RPMI8226 (cell line): Measurements from ENCODE around the gene NUDT3.
A peak's percentile ranks its signal among the peaks of the same experiment; 100 is the strongest.

Experiments
- DNase-seq: peaks from one replicate; pipeline ENCODE4 v3.0.0-alpha.2; 2015

Gene NUDT3

GRCh38 chr6:34317882-34318498 lies 74.5 kb downstream of the NUDT3 start:
- peak; percentile 39 for DNase-seq

GRCh38 chr6:34317172-34317477 lies 75.3 kb downstream of the NUDT3 start:
- DNase-seq = peak; percentile 73

- peak; percentile 49 for DNase-seq
These were observed 75.9 kb downstream of the NUDT3 start for GRCh38 chr6:34316431-34317171.

GRCh38 chr6:34315780-34316179 lies 76.7 kb downstream of the NUDT3 start:
- peak; percentile 56 for DNase-seq

- DNase-seq = no peak
These were observed 77.2 kb downstream of the NUDT3 start for GRCh38 chr6:34315256-34315655.

GRCh38 chr6:34312259-34312658 lies 80.2 kb downstream of the NUDT3 start:
- no peak for DNase-seq

GRCh38 chr6:34310817-34311216 lies 81.7 kb downstream of the NUDT3 start:
- no peak for DNase-seq

GRCh38 chr6:34308483-34308882 lies 84.0 kb downstream of the NUDT3 start:
- no peak for DNase-seq

GRCh38 chr6:34305982-34306708 lies 86.3 kb downstream of the NUDT3 start:
- DNase-seq = no peak

- no peak for DNase-seq
These were observed 87.0 kb downstream of the NUDT3 start for GRCh38 chr6:34305497-34305896.

- DNase-seq = no peak
These were observed 88.3 kb downstream of the NUDT3 start for GRCh38 chr6:34304164-34304563.

GRCh38 chr6:34302929-34303328 lies 89.5 kb downstream of the NUDT3 start:
- DNase-seq = no peak

GRCh38 chr6:34301408-34301807 lies 91.1 kb downstream of the NUDT3 start:
- DNase-seq = no peak

GRCh38 chr6:34300332-34300751 lies 92.1 kb downstream of the NUDT3 start:
- no peak for DNase-seq

GRCh38 chr6:34298941-34299340 lies 93.5 kb downstream of the NUDT3 start:
- no peak for DNase-seq

- DNase-seq = no peak
These were observed 96.7 kb downstream of the NUDT3 start for GRCh38 chr6:34295721-34296120.

- no peak for DNase-seq
These were observed 99.5 kb downstream of the NUDT3 start for GRCh38 chr6:34292954-34293353.

GRCh38 chr6:34289137-34289536 lies 103.3 kb downstream of the NUDT3 start:
- no peak for DNase-seq

GRCh38 chr6:34288581-34288980 lies 103.9 kb downstream of the NUDT3 start:
- no peak for DNase-seq

- DNase-seq = no peak
These were observed 106.9 kb downstream of the NUDT3 start for GRCh38 chr6:34285448-34286164.

- no peak for DNase-seq
These were observed 107.7 kb downstream of the NUDT3 start for GRCh38 chr6:34284563-34285447.

GRCh38 chr6:34281702-34282334 lies 110.7 kb downstream of the NUDT3 start:
- DNase-seq = no peak
